IPS-15b (cell line): ENCODE measurements around the gene LRP2.
A peak's percentile ranks its signal among the peaks of the same experiment; 100 is the strongest.

Experiments
- H3K27me3 ChIP-seq: one replicate; pipeline ENCODE4 v1.6.1; 2013; ENCODE audit warnings: low read length; ENCODE audit not compliant: control insufficient read depth, insufficient read depth
- H3K36me3 ChIP-seq: one replicate; pipeline ENCODE4 v1.6.1; 2013; ENCODE audit warnings: low read length; ENCODE audit not compliant: control insufficient read depth, insufficient read depth
- H3K4me1 ChIP-seq: one replicate; pipeline ENCODE4 v1.6.1; 2013; ENCODE audit warnings: mild to moderate bottlenecking, low read length; ENCODE audit not compliant: control insufficient read depth, insufficient read depth
- H3K4me3 ChIP-seq: one replicate; pipeline ENCODE4 v1.5.1; 2013; ENCODE audit warnings: low read depth, low read length
- H3K9ac ChIP-seq: one replicate; pipeline ENCODE4 v1.6.1; 2013; ENCODE audit warnings: low read depth, mild to moderate bottlenecking, low read length
- H3K9me3 ChIP-seq: one replicate; pipeline ENCODE4 v1.6.1; 2013; ENCODE audit warnings: mild to moderate bottlenecking, low read length; ENCODE audit not compliant: control insufficient read depth, insufficient read depth

LRP2 gene

GRCh38 chr2:169129703-169130243 is 232.6 kb downstream of the LRP2 start:
- no peaks in the 10 kb centered on the region for H3K9me3 ChIP-seq

GRCh38 chr2:169119851-169120250 is 242.5 kb downstream of the LRP2 start:
- Histone ChIP-seq H3K4me3 (no peak overlapping the region), H3K9ac (no peak overlapping the region), H3K9me3 (peaks cover 2% of the 10 kb centered on the region), H3K36me3 (no peaks in the 10 kb centered on the region), H3K4me1 (no peaks in the 10 kb centered on the region), H3K27me3 (no peaks in the 10 kb centered on the region)

More at GRCh38 chr2:169129703-169130243, 232.6 kb downstream of the LRP2 start:
- Histone ChIP-seq H3K4me1 (no peaks in the 10 kb centered on the region), H3K36me3 (no peaks in the 10 kb centered on the region), H3K9ac (no peak overlapping the region), H3K27me3 (no peaks in the 10 kb centered on the region), H3K4me3 (no peak overlapping the region)

GRCh38 chr2:169119123-169119760 is 243.1 kb downstream of the LRP2 start:
- no peak overlapping the region for H3K4me3 ChIP-seq
- no peaks in the 10 kb centered on the region for H3K4me1 ChIP-seq
- no peak overlapping the region for H3K9ac ChIP-seq
- H3K36me3 ChIP-seq, result no peaks in the 10 kb centered on the region
- peaks cover 2% of the 10 kb centered on the region for H3K9me3 ChIP-seq
- H3K27me3 ChIP-seq, result no peaks in the 10 kb centered on the region

GRCh38 chr2:169118060-169118459 is 244.3 kb downstream of the LRP2 start:
- H3K4me1 ChIP-seq, result no peaks in the 10 kb centered on the region
- H3K27me3 ChIP-seq, result no peaks in the 10 kb centered on the region
- no peak overlapping the region for H3K4me3 ChIP-seq
- H3K9ac ChIP-seq, result no peak overlapping the region
- peaks cover 2% of the 10 kb centered on the region for H3K9me3 ChIP-seq
- H3K36me3 ChIP-seq, result no peaks in the 10 kb centered on the region

GRCh38 chr2:169116993-169117392 is 245.3 kb downstream of the LRP2 start:
- Histone ChIP-seq H3K4me1 (no peaks in the 10 kb centered on the region), H3K9ac (no peak overlapping the region), H3K9me3 (peaks cover 2% of the 10 kb centered on the region), H3K36me3 (no peaks in the 10 kb centered on the region), H3K27me3 (no peaks in the 10 kb centered on the region), H3K4me3 (no peak overlapping the region)

GRCh38 chr2:169116327-169116726 is 246.0 kb downstream of the LRP2 start:
- Histone ChIP-seq H3K4me1 (no peaks in the 10 kb centered on the region), H3K27me3 (no peaks in the 10 kb centered on the region), H3K4me3 (no peak overlapping the region), H3K9ac (no peak overlapping the region), H3K9me3 (peaks cover 2% of the 10 kb centered on the region), H3K36me3 (no peaks in the 10 kb centered on the region)

- peaks cover 5% of the 10 kb centered on the region for H3K27me3 ChIP-seq
- H3K36me3 ChIP-seq, result no peaks in the 10 kb centered on the region
- H3K9me3 ChIP-seq, result no peaks in the 10 kb centered on the region
- no peak overlapping the region for H3K4me3 ChIP-seq
- no peaks in the 10 kb centered on the region for H3K4me1 ChIP-seq
- H3K9ac ChIP-seq, result no peak overlapping the region
Measured at GRCh38 chr2:169114056-169114455, 248.3 kb downstream of the LRP2 start.

GRCh38 chr2:169112841-169113240 is 249.5 kb downstream of the LRP2 start:
- no peak overlapping the region for H3K4me3 ChIP-seq
- H3K9ac ChIP-seq, result no peak overlapping the region

GRCh38 chr2:169110916-169111315 is 251.4 kb downstream of the LRP2 start:
- H3K4me3 ChIP-seq, result no peak overlapping the region
- H3K36me3 ChIP-seq, result no peaks in the 10 kb centered on the region
- peaks cover 5% of the 10 kb centered on the region for H3K27me3 ChIP-seq
- H3K4me1 ChIP-seq, result no peaks in the 10 kb centered on the region
- H3K9me3 ChIP-seq, result no peaks in the 10 kb centered on the region
- no peak overlapping the region for H3K9ac ChIP-seq

More at GRCh38 chr2:169112841-169113240, 249.5 kb downstream of the LRP2 start:
- Histone ChIP-seq H3K9me3 (no peaks in the 10 kb centered on the region), H3K4me1 (no peaks in the 10 kb centered on the region), H3K27me3 (peaks cover 5% of the 10 kb centered on the region), H3K36me3 (no peaks in the 10 kb centered on the region)

GRCh38 chr2:169110419-169110818 is 251.9 kb downstream of the LRP2 start:
- Histone ChIP-seq H3K27me3 (peaks cover 5% of the 10 kb centered on the region), H3K9me3 (no peaks in the 10 kb centered on the region)

GRCh38 chr2:169109502-169110409 is 252.6 kb downstream of the LRP2 start:
- H3K27me3 ChIP-seq, result peaks cover 5% of the 10 kb centered on the region
- H3K9ac ChIP-seq, result no peak overlapping the region
- H3K4me3 ChIP-seq, result peak overlapping the region; percentile 27
- no peaks in the 10 kb centered on the region for H3K9me3 ChIP-seq
- H3K36me3 ChIP-seq, result no peaks in the 10 kb centered on the region
- no peaks in the 10 kb centered on the region for H3K4me1 ChIP-seq

More at GRCh38 chr2:169110419-169110818, 251.9 kb downstream of the LRP2 start:
- Histone ChIP-seq H3K4me1 (no peaks in the 10 kb centered on the region), H3K4me3 (no peak overlapping the region), H3K9ac (no peak overlapping the region), H3K36me3 (no peaks in the 10 kb centered on the region)
